ENCODE measurements around the gene AGBL4.

The AGBL4 gene

DNA sequence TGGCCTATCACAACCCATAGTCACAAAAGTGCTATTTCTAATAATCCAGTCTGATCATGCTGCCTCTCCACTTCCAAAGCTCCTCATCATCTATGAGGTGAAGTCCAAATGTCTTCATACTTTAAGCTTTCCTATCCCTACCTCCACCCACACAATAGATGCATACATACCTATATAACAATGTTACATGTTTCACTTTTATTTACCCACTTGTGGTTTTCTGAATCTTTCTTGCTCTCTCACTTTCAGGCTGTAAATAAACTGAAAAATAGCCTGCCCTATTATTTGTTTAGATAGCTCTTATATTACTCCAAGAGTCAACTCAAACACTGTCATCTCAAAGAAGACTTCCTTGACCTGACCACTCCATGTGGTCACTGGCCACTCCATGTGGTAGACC lies 840.3 kb downstream of the AGBL4 start:
- DNase-seq (ENCODE audit: low read depth): no peak

GRCh38 chr1:49181033-49181432 lies 842.7 kb downstream of the AGBL4 start:
- DNase-seq (ENCODE audit: low read depth): no peak

GRCh38 chr1:49171941-49172593 lies 851.7 kb downstream of the AGBL4 start:
- no peak for DNase-seq (ENCODE audit: low read depth)

GRCh38 chr1:49166031-49166430 lies 857.7 kb downstream of the AGBL4 start:
- DNase-seq (ENCODE audit: low read depth): no peak

DNA sequence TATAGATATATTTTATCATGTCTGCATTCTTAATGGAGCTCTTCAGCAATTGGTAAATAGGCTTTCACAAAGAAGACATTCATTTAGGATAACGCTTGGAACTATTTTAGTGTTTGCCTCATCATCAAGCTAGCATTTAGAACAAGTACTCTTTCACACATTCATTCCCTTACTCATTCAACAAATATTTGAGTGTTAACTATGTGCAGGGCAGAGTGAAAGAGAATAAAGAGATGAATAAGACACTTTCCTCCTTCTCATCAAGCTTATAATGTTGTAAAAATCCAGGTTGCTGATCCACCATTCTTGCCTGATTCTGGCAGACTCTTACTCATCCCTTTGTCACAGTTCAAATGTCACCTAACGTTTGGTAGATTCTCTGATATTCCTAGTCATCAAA lies 860.7 kb downstream of the AGBL4 start:
- DNase-seq (ENCODE audit: low read depth): no peak

- DNase-seq (ENCODE audit: low read depth): no peak
Measured at GRCh38 chr1:49160677-49161076, 863.1 kb downstream of the AGBL4 start.

DNA sequence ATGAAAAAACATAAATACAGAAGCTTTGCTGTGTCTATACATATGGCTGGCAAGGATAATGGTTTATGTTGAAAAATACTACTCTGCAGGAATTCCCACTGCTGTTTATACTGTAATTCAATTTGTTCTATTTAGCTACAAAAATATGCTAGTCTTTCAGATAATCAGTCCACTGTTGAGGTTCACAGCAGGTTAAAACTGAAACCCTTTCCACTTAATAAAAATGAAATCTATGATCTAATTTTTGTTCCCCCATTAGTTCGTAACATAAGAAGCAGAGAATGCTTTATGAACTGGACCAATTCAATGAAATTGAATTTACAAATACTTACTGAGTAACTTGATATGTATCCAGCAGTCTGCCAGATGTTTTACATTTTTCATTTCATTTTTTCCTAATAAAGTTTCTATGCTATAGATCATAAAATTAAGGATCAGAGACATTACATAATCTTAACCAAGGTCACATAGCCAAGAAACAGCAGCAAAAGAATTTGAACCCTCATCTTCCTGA lies 887.0 kb downstream of the AGBL4 start:
- DNase-seq (ENCODE audit: low read depth): no peak

- DNase-seq (ENCODE audit: low read depth): no peak
Measured at GRCh38 chr1:49125746-49126145, 898.0 kb downstream of the AGBL4 start.

- no peak for DNase-seq (ENCODE audit: low read depth)
Measured at GRCh38 chr1:49111931-49112330, 911.8 kb downstream of the AGBL4 start.

DNA sequence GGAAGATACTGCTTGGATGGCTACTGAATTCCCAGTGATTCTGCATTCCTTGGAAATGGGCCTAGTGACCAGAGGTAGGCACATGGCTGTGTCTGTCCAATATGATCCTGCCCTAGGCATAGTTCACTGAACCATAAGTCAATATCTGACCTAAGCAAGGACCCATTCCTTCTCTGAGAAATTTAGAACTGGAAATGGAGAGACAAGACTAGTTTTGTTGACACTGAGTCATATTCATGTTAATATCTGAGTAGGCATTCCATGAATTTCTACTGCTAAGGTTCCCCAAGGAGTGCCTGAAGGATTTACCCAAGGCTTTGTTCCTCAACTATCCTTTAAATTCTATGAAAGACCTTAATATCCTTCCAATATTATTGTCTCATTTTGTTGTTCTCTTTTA lies 917.3 kb downstream of the AGBL4 start:
- no peak for DNase-seq (ENCODE audit: low read depth)

GRCh38 chr1:49104575-49104974 lies 919.2 kb downstream of the AGBL4 start:
- DNase-seq (ENCODE audit: low read depth): no peak

DNA sequence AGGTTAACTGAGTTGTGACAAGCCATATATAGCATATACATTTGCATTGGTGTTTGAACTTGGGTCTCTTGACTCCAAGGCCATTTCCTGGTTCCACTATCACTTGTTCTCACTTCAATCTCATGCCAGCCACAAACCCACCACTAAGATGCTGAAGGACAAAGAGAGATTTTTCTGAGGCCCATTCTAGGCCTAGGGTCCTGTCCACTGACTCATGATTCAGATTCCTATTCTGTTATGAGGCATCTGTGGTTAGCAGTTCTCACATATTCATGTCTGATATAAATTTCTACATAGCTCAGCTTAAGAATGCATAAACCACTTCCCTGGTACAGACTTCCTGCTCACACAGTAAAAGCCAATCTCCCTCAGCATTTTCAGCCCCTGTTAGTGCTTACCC lies 921.0 kb downstream of the AGBL4 start:
- no peak for DNase-seq (ENCODE audit: low read depth)

GRCh38 chr1:49098866-49099265 lies 924.9 kb downstream of the AGBL4 start:
- no peak for DNase-seq (ENCODE audit: low read depth)

DNA sequence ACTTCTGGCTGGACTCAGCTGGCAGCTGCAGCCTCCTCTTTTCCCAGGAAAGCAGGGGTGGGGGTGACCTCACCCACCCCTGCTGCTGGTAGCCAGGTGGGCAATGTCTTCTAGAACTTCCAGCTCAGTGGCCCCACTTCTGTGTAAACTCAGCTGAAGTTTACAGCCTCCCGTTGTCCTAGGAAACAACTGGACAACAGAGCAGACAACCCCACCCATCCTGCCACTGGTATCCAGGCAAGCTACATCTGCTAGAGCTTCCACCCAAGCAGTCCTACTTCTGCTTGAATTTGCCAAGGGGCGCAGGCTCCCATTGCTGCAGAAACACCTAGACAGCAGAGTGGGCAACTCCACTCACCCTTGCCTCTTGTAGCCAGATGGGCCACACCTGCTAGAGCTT lies 937.4 kb downstream of the AGBL4 start:
- no peak for DNase-seq (ENCODE audit: low read depth)

- no peak for DNase-seq (ENCODE audit: low read depth)
Measured at GRCh38 chr1:49085079-49085478, 938.7 kb downstream of the AGBL4 start.

DNA sequence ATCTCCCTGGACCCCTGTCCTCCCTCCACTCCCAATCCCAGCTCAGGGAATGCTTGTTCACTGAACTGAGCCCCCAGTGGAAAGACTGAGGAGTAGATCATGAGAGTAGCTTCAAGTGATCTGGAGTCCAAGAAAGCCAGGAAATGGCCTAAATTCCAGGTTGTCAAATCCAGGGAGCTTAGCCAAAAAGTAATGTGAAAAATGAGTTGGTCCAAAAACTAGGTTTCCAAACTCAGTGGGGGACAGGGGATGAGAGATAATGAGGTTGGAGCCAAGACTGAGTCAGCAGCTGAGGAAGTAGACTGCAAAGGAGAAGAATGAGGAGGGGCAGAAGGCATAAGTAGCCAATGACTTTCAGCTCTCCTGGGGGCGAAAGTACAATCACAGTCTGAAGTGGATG lies 963.0 kb downstream of the AGBL4 start:
- DNase-seq (ENCODE audit: low read depth): no peak

GRCh38 chr1:49059087-49059486 lies 964.7 kb downstream of the AGBL4 start:
- no peak for DNase-seq (ENCODE audit: low read depth)

- no peak for DNase-seq (ENCODE audit: low read depth)
Measured at GRCh38 chr1:49052102-49052501, 971.7 kb downstream of the AGBL4 start.

DNA sequence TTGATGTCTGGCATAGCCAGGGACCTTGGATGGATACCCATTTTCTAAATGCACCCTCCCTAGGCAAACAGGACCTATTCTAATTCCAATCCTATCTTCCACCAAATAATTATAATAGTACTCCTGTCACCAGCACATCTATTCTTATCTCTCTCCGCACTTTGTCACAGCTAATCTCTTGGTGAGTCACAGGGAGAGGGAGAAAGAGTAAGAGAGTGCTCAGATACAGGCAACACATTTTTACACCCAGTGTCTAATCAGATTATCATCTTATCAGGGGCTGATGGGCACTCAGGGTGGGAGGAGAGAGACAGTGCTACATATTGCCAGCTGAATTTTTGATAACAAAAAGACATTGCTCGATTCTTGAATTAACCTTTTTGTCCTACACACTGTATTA lies 972.1 kb downstream of the AGBL4 start:
- no peak for DNase-seq (ENCODE audit: low read depth)

GRCh38 chr1:49050041-49050440 lies 973.7 kb downstream of the AGBL4 start:
- no peak for DNase-seq (ENCODE audit: low read depth)

DNA sequence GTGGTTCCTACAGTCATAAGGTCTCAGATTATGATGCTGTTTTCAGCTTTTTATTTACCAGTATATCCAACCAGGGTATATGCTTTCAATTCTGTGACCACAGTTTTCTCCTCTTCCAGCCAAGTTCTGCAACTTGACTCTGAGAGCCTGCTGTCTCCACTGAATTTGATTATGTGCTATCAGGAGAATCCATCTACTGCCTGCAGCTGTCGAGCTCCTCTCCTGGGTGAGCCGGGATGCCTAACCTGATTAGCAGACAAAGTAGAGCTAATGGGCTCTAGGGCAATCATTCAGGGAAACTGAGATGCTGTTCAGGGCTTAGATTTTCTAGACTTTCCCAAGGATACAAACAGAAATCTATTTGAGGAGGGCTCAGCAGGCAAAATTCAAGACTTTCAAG lies 975.6 kb downstream of the AGBL4 start:
- no peak for DNase-seq (ENCODE audit: low read depth)

DNA sequence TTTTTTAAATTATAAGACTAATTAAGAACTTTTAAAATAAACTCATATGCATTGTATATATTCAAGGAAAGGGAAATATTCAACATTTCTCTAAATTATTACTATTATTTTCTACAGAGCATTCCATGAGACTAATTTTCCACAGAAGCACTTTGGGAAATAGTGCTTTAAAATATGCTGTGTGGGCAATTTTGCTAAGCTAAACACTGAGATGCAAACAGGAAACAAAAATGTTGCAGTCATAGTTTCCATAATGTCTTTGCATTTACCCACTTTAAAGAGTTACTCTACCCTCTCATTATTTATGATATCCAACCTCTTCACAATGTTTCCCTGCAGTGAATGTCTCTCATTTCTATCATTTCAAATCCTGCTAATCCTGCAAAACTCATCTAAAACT lies 977.4 kb downstream of the AGBL4 start:
- no peak for DNase-seq (ENCODE audit: low read depth)

DNA sequence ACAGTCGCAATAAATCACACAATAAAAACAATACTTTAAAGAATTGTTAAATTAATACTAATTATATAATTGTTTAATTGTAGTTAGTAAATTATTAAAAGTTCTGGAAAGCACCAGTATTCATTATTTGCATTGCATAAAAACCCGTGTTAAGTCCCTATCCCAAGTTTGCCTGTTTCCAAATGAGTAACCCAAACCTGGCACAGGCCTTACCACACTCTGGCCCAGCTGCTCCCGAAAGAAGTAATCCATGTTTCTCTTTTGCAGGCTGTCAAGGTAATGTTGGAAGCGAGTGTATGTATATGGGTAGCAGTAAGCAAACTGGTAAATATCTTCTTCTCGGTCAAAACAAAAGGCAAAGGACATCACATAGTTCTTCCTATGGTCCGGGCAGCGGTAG lies 978.4 kb downstream of the AGBL4 start:
- DNase-seq (ENCODE audit: low read depth): no peak

GRCh38 chr1:49036700-49037099 lies 987.1 kb downstream of the AGBL4 start:
- no peak for DNase-seq (ENCODE audit: low read depth)

DNA sequence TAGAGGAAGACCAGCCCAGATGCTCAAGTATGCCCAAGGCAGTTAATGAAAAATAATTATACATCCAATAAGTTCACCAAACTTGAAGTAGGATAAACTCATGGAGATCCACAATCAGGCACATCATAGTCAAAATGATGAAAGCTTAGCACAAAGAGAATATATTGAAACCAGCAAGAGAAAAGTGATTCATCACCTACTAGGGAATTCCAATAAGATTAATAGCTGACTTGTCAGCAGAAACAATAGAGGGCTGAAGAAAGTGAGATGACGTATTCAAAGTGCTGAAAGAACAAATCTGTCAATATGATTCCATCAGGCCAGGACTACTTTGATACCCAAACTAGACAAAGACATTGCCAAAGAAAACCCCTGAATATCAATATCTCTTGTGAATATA lies 995.4 kb downstream of the AGBL4 start:
- no peak for DNase-seq (ENCODE audit: low read depth)
